ENCODE results near the gene TSPYL2.

The TSPYL2 gene

DNA sequence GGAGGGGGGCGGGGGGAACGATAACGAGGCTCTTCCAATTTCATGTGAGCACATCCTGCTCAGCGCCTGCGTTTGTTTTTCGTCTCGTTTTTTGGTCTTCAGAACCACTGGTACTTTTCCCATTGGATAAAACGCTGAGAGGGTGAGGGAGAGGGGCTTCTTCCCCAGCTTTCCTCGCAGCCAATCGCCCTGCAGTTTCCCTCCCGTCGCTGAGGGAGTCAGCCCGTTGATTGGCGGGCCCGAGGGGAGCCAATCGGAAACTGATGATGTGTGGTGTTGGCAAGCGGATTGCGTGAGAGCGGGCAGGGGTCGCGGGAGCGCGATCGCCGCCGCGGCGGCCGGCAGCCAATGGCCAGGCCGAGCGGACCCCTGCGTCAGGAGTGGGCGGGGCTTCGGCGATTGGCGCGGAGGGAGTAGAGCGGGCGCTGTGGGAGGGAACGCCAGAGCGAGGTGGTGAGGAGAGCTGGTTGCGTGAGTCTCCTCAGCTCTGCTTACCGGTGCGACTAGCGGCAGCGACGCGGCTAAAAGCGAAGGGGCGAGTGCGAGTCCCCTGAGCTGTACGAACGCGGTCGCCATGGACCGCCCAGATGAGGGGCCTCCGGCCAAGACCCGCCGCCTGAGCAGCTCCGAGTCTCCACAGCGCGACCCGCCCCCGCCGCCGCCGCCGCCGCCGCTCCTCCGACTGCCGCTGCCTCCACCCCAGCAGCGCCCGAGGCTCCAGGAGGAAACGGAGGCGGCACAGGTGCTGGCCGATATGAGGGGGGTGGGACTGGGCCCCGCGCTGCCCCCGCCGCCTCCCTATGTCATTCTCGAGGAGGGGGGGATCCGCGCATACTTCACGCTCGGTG lies at the start of gene TSPYL2:
TSS of gene TSPYL2 (plus strand) at position 443 of the 848 bp plus-strand sequence. CDS start at position 575, 132 bp downstream.
- peak; percentile 71 for DNase-seq

DNA sequence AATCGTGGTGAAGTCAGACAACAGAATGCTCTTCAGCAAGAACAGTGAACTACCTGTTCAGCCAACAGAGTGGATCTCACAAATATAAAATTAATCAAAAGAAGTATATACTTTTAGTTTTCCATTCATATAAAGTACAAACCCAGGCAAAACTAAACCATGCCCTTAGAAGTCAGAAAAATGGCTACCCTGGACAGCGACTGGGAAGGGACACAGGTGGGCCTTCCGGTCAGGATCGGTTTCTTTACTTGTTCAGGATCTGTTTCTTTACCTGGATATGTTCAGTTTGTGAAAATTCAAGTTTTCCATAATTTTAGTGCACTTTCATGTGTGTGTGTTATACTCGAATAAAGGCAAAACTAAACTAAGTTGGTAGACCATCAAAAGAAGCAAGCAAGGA lies 46.0 kb upstream of the TSPYL2 start:
- no peak for DNase-seq

- DNase-seq: no peak
Measured at GRCh38 chrX:53039236-53039635, 42.9 kb upstream of the TSPYL2 start.

GRCh38 chrX:53044995-53045394 lies 37.2 kb upstream of the TSPYL2 start:
- no peak for DNase-seq

DNA sequence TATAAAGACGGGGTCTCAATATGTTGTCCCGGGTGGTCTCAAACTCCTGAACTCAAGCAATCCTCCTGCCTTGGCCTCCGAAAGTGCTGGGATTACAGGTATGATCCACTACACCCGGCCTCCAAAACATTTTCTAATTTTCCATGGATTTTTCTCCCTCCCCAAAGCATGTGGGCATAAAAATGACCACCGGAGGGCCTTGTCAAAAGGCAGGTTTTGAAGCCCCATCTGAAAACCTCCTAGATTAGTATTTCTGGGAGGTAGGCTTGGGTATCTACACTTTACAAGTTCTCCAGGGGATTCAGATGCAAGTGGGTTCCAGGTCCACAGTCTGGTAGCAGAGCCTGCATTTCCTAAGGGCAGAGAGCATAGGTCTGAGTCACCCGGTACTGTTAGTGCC lies 34.9 kb upstream of the TSPYL2 start:
- DNase-seq: no peak

DNA sequence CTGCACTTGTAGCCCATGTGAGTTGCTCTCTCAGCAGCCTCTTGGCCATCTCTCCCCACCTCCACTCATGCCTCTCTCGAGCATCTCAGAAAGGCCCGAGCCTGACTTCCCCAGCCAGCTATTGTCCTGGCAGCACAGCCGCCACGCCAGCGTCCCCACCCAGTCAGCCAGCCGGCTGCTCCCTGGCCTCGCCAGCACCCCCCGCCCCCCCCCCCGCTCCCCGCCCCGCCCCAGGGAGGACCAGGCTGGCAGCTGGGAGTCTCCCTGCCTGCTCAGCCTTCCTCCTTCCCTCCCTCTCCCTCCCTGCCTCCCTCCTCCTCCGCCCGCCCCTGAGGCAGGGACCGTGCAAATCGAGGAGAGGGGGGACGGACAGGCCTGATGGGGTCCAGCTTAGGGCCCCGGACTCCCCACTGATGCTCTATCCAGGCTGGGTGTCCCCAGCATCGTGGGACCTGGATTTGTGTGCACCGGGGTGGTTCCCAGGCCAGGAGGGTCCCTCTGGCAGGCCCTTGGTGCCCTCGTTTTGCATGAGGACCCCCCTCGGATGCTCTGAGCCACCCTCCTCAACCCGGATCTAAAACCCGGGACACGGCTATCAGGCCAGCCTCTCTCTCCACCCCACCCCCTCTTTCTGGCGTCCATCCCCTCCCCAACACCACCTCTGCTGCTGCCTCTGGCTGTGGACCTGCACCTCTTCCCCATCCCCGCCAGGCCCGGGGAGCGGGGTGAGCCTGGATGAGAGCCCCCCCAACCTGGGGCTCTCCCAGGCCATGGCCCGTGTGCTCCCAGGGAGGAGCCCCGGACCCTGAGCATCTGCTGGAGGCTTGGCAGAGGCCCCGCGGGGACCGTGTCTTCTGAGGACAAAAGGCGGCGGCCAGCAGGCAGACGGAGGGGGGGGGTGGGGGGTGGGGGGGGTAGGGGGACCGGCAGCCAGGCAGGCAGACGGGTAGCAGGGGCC lies 33.7 kb upstream of the TSPYL2 start, which contains the start of gene GPR173:
TSS of gene GPR173 (plus strand) at position 621 of the 958 bp plus-strand sequence. CDS start 27,833 bp downstream, outside the sequence.
- no peak for DNase-seq

DNA sequence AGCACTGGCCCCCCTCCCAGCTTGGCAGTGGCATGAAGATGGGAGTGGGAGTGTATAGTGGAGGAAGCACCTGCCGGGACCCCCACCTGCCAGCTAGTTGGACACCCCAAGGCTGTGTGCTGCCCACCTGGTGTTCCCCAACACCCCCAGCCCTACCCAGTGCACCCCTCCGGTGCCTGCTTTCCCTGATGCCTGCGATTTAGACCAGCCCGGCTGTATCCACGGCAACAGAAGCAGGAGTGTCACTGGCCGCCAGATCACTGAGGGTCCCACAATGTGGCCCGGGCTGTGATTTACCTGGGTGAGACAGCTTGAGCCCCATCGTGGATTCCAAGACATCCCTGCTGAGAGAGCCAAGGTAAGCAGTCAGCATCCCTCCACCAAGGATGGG lies 33.0 kb upstream of the TSPYL2 start:
- no peak for DNase-seq

GRCh38 chrX:53050841-53051240 lies 31.3 kb upstream of the TSPYL2 start:
- DNase-seq: no peak

DNA sequence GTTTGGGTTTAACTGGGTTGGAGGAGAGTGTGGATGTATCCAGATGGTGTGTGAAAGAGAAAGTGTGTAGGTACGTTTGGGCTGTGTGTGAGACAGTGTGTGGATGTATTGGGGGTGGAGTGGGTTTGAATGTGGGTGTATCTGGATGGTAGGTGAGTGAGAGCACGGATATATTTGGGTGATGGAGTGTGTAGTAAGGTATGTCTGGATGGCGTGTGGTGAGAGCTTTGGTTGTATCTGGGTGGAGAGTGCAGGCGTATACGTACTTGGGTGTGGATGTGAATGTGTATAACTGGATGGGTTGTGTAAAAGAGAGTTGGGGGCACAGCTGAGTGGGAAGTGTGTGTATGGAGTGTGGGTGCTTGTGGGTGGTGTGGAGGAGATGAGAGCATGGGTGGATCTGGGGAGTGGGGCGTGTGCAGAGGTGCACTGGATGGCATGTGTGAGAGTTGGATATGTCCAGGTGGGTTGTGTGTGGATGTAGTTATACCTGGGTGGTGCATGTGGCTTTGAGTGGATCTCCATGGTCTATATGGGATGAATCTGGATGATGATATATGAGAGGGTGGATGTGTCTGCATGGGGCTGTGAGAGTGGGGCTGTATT lies 26.8 kb upstream of the TSPYL2 start:
- DNase-seq: no peak

GRCh38 chrX:53056292-53056691 lies 25.9 kb upstream of the TSPYL2 start:
- DNase-seq: no peak

GRCh38 chrX:53065104-53065503 lies 17.1 kb upstream of the TSPYL2 start:
- DNase-seq: no peak

DNA sequence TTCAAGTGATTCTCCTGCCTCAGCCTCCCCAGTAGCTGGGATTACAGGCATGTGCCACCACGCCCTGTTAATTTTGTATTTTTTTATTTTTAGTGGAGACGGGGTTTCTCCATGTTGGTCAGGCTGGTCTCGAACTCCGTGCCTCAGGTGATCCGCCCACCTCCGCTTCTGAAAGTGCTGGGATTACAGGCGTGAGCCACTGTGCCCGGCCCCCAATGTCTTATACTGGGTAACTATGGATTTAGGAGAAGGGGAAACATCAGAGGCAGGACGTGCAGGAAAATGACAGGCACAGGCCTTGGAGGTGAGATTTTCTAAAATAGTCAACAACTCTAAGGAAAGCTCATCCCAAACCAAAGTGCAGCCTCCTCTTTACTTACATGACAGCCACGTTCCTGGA lies 11.1 kb upstream of the TSPYL2 start:
- no peak for DNase-seq

DNA sequence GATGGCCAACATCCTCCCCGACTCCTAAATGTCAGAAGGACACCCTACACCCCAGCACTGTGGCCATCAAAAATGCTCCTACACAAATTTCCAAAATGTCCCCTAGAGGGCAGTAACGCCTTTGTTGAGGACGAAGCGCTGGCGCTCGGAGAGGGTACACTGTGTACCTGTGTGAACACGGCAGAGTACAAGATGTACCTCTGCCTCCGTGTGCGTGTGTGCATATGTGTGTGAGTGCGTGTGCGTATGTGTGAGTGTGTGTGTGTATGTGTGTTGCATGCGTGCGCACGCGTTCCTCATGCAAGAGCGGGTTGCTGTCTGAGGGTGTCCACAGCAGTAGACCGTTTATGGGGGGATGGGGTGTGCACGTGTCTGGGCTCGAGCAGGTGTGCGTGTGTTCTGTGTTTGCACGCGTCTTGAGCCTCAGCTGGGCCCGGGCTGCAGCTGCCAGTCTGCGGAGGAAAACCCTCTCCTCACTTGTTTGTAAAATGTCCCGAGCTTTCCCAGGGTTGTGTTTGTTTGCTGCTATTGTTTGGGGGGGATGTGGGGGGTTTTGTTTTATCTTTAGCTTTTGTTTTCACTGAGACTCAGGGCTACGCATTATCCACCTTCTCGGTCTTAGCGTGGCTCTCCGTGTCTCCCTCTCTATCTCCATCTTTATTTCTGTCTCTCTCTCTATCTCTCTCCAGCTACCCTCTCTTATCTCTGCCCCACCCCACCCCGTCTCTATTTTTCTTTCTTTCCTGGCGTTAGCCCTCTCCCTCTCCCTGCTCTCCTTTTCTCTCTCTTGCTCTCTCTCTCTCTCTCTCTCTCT lies 10.4 kb upstream of the TSPYL2 start:
- peak; percentile 46 for DNase-seq

DNA sequence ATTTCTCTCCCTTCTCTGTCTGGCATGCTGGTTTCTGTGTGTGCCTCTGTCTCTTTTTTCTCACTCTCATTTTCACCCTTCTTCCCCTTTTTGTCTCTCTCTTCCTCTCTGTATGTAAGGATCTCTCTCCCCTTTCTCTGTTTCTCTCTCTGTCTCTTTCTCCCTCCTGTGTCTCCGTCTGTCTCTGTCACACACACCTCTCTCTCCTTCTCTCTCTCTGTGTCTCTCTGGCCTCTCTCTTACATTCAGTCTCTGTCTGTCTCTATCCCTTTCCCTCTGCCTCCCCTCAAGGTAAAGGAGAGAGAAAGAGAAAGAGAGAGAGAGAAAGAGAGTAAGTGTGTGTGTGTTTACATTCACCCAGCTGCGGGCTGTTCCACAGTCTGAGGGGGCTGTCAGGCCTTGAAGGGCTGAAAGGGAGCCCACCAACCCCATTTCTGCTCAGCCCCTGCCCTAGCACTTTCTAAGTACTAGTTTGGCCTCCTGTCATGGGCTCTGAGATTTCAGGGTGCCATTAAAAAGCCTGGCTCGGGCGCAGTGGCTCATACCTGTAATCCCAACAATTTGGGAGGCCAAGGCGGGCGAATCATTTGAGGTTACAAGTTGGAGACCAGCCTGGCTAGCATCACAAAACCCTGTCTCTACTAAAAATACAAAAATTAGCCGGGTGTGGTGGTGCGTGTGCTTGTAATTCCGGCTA lies 9.6 kb upstream of the TSPYL2 start:
- DNase-seq: no peak

DNA sequence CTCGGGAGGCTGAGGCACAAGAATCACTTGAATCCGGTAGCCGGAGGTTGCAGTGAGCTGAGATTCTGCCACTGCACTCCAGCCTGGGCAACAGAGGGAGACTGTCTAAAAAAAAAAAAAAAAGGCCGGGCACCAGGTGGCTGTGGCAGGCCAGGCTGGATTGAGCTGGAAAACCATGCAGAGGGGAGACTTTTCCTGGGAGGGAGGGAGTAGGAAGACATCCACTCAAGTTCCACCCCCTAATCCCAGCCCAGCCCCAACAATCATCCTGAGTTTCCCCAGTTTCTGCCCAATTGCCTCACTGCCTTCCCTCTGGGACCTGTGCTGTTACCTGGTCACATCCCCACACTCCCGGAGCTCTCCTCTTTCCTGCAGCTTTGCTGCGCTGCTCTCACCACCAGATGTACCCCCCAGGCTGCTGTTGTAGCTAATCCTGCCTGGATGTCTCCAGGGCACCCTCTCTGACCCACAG lies 9.0 kb upstream of the TSPYL2 start:
- DNase-seq: peak; percentile 41

DNA sequence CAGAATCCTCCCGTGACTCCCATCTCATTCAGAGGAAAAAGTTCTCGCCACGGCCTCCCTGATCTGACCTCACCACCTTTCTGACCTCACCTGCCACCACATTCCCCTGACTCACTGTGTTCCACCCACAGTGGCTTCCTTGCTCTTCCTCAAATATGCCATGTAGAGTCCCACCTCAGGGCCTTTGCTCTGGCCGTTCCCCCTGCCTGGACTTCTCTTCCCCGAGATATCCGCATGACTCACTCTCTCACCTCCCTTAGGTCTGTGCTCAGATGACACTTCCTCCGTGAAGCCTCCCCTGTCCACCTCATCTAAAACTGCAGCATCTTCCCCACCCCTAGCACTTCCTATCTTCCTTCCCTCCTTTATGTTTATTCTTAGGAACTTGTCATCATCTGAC lies 7.2 kb upstream of the TSPYL2 start:
- no peak for DNase-seq

DNA sequence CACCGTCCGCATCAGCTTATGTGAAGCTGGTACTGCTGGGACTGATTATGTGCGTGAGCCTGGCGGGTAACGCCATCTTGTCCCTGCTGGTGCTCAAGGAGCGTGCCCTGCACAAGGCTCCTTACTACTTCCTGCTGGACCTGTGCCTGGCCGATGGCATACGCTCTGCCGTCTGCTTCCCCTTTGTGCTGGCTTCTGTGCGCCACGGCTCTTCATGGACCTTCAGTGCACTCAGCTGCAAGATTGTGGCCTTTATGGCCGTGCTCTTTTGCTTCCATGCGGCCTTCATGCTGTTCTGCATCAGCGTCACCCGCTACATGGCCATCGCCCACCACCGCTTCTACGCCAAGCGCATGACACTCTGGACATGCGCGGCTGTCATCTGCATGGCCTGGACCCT lies 5.5 kb upstream of the TSPYL2 start:
- DNase-seq: no peak

DNA sequence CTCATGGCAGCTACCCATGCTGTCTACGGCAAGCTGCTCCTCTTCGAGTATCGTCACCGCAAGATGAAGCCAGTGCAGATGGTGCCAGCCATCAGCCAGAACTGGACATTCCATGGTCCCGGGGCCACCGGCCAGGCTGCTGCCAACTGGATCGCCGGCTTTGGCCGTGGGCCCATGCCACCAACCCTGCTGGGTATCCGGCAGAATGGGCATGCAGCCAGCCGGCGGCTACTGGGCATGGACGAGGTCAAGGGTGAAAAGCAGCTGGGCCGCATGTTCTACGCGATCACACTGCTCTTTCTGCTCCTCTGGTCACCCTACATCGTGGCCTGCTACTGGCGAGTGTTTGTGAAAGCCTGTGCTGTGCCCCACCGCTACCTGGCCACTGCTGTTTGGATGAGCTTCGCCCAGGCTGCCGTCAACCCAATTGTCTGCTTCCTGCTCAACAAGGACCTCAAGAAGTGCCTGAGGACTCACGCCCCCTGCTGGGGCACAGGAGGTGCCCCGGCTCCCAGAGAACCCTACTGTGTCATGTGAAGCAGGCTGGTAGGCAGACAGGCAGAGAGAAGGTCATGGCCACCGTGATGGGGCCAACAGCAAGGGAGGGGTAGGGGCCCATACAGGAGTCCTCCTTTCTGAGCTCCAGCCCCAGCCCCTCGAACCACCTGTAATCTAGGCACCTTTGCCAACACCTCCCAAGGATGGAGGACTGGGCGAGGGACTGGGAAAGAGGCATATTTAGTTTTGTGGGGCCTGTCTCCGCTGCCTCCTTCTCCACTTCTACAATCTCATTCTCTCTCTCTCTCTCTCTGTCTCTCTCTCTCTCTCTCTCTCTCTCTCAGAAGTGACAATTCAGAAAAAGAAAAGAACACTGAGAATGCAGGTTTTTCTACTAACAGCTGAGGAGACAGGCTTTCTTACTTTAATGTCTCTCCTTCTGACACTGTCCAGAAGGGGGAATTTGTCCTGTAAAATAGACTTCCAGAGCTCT lies 4.7 kb upstream of the TSPYL2 start:
- no peak for DNase-seq

DNA sequence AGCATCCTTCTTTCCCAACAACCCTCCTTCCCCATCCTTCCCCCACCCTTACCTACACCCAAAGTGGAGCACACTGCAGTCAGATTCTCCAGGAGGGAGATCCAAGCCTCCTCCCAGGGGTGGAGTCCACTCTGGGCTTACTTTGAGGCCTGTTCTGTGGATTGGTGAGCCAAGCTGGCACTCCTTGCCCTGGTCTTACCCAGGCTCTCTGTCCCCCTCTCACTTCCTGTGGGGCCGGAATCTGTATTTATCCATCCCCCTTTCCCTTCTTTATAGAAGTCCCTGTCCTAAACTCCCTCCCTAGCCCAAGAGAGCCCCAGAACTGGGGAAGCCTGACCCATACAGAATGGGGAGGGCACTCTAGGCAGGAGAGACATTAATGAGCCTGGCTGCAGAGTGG lies 3.2 kb upstream of the TSPYL2 start:
- DNase-seq: no peak

All from NCI-H2029 treated with DMSO at 0.1 percent for 48 hours (cell line).